ENCODE data around the gene NCBP3.
"Not testable (repeated sequence)": the region's sequence is repeated elsewhere in the genome, so short reads cannot be mapped to it uniquely, and the experiment has no call there.

NCBP3 gene

GRCh38 chr17:3846437-3847164 is 555 bp upstream of the NCBP3 start:
- no peak for DNase-seq

GRCh38 chr17:3845291-3845620 is 790 bp downstream of the NCBP3 start:
- DNase-seq = no peak

GRCh38 chr17:3844556-3844955 is 1.5 kb downstream of the NCBP3 start:
- DNase-seq = not testable (repeated sequence)

- DNase-seq = no peak
Observed at GRCh38 chr17:3843935-3844516, 2.0 kb downstream of the NCBP3 start.

GRCh38 chr17:3838206-3838605 is 7.8 kb downstream of the NCBP3 start:
- no peak for DNase-seq

- DNase-seq = no peak
Observed at GRCh38 chr17:3836551-3836950, 9.5 kb downstream of the NCBP3 start.

GRCh38 chr17:3835410-3836229 is 10.4 kb downstream of the NCBP3 start:
- no peak for DNase-seq

- no peak for DNase-seq
Observed at GRCh38 chr17:3834811-3835210, 11.2 kb downstream of the NCBP3 start.

GRCh38 chr17:3828852-3829232 is 17.2 kb downstream of the NCBP3 start:
- DNase-seq = no peak

GRCh38 chr17:3828151-3828851 is 17.7 kb downstream of the NCBP3 start:
- DNase-seq = no peak

- no peak for DNase-seq
Observed at GRCh38 chr17:3827124-3827773, 18.8 kb downstream of the NCBP3 start.

GRCh38 chr17:3826191-3826590 is 19.9 kb downstream of the NCBP3 start:
- no peak for DNase-seq

- no peak for DNase-seq
Observed at GRCh38 chr17:3821101-3821500, 24.9 kb downstream of the NCBP3 start.

- no peak for DNase-seq
Observed at GRCh38 chr17:3818786-3819185, 27.3 kb downstream of the NCBP3 start.

- DNase-seq = no peak
Observed at GRCh38 chr17:3817851-3818605, 28.0 kb downstream of the NCBP3 start.

GRCh38 chr17:3815925-3816324 is 30.1 kb downstream of the NCBP3 start:
- DNase-seq = no peak

GRCh38 chr17:3815122-3815521 is 30.9 kb downstream of the NCBP3 start:
- DNase-seq = no peak

GRCh38 chr17:3814361-3814760 is 31.7 kb downstream of the NCBP3 start:
- no peak for DNase-seq

GRCh38 chr17:3813171-3813570 is 32.9 kb downstream of the NCBP3 start:
- DNase-seq = no peak

- DNase-seq = no peak
Observed at GRCh38 chr17:3812771-3813170, 33.3 kb downstream of the NCBP3 start.

- no peak for DNase-seq
Observed at GRCh38 chr17:3812284-3812683, 33.8 kb downstream of the NCBP3 start.

GRCh38 chr17:3810019-3810418 is 36.0 kb downstream of the NCBP3 start:
- DNase-seq = no peak

Measured in NCI-H2081 treated with DMSO at 0.1 percent for 48 hours (cell line).